Measurements from ENCODE around the gene SGPL1. TPM values are rescaled to one million over a fixed set of nuclear protein-coding genes. Genes with fewer than 3 reads are reported as not detected.
A peak's percentile ranks its signal among the peaks of the same experiment; 100 is the strongest.

The SGPL1 gene
- total and polyA plus RNA-seq, 2 of the 8 experiments (the other 6 are each of a cell fraction or from before 2014, with no cell fraction given) = 20.5 to 51.6 TPM

DNA sequence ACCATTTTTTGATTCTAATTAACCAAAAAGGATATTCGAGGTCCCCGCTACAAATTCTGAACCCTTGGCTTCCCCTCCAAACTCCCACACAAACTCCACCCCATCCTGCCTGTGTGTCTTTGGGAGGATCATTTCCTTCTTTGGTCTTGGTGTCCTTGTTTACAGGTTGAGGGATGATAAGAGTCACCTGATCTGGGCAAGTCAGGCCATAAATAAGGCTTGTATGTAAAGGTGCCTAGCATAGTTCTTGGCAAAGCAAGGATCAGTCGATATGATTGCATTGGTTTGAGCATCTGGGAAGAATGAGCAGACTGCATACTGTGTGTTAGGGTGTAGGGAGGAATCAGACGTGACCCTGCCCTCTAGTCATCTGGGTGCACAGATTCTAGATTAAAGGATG lies 1.6 kb upstream of the SGPL1 start:
- Histone ChIP-seq H2BK12ac (ENCODE audit: low read depth, low read length) (no peak overlapping the region), H3K14ac (ENCODE audit: insufficient read length) (no peak overlapping the region), H4K20me1 (replicated peaks in 1 of 2; ENCODE audit: control insufficient read depth in 1 of 2, insufficient read depth in 2 of 2, low read length in 2 of 2) (peaks cover 0 to 3% of the 10 kb centered on the region in 2 experiments), H3K18ac (ENCODE audit: extremely low read depth, low read length) (no peak overlapping the region), H3K23me2 (ENCODE audit: low read depth, low read length) (peaks cover 3% of the 10 kb centered on the region; the same call in 1 of the 2 replicates), H3K4ac (replicated peaks; ENCODE audit: insufficient read length, low read depth, low read length) (no peak overlapping the region), H4K8ac (ENCODE audit: extremely low read depth, insufficient read depth, low read length) (no peak overlapping the region), H4K5ac (ENCODE audit: insufficient read length, low read depth, low read length) (no peak overlapping the region), H3K4me1 (replicated peaks in 1 of 4; ENCODE audit: control insufficient read depth in 3 of 4, insufficient read depth in 4 of 4, low read length in 3 of 4) (no peaks in the 10 kb centered on the region; a peak in 1 of 7 replicates), H3K23ac (ENCODE audit: insufficient read length) (no peak overlapping the region), H3K4me2 (ENCODE audit: insufficient read depth in 1 of 2, low read depth in 2 of 2, low read length in 2 of 2) (no peak overlapping the region), H3K27me3 (replicated peaks in 1 of 4; ENCODE audit: control insufficient read depth in 3 of 4, extremely low read depth in 1 of 4, insufficient read depth in 3 of 4, low read length in 3 of 4) (no peaks in the 10 kb centered on the region; a peak in 1 of 7 replicates), H3K36me3 (ENCODE audit: control insufficient read depth in 2 of 4, insufficient read depth in 4 of 4, low read length in 3 of 4) (peaks cover 0 to 12% (median 3%) of the 10 kb centered on the region in 4 experiments; a peak in 3 of 8 replicates), H3K56ac (replicated peaks; ENCODE audit: insufficient read length, low read depth, low read length) (no peak overlapping the region), H3K79me2 (ENCODE audit: control insufficient read depth in 1 of 2, insufficient read depth in 2 of 2, low read length in 2 of 2) (peaks cover 4 to 21% of the 10 kb centered on the region in 2 experiments; a peak in 2 of 4 replicates), H2BK15ac (ENCODE audit: low read length) (0 out of 2 replicates have a peak overlapping the region, but pooled peaks have one; percentile 13), H2AK5ac (ENCODE audit: low read depth, low read length) (no peak overlapping the region), H3K27ac (ENCODE audit: low read depth, low read length) (no peak overlapping the region), H3K4me3 (ENCODE audit: extremely low read depth in 1 of 4, insufficient read depth in 2 of 4, low read depth in 3 of 4, low read length in 4 of 4) (no peak overlapping the region), H2BK20ac (ENCODE audit: low read length) (no peak overlapping the region), H3K9ac (replicated peaks in 1 of 4; ENCODE audit: extremely low read depth in 1 of 4, low read depth in 3 of 4, low read length in 3 of 4) (no peak overlapping the region), H3K79me1 (ENCODE audit: low read depth, low read length) (peaks cover 2% of the 10 kb centered on the region; the same call in 1 of the 2 replicates), H3K9me3 (ENCODE audit: insufficient read depth in 2 of 2, low read depth in 1 of 2, low read length in 1 of 2) (no peaks in the 10 kb centered on the region), H4K91ac (replicated peaks; ENCODE audit: insufficient read length, low read length) (no peak overlapping the region), H2BK5ac (ENCODE audit: low read depth, low read length) (no peak overlapping the region), H2BK120ac (replicated peaks; ENCODE audit: low read depth, low read length) (no peak overlapping the region), H2AFZ (ENCODE audit: low read length) (no peak overlapping the region)
- 94% methylated on average over 4 of the region's 4 CpGs; no CpG with 5 or more reads in 1 of the 2 experiments for WGBS, 2 experiments (ENCODE audit: extremely low coverage in 1 of 2, insufficient coverage in 1 of 2, insufficient read length in 1 of 2, insufficient replicate concordance in 2 of 2, low coverage in 1 of 2, low lambda C conversion rate in 2 of 2, missing lambda C conversion rate in 1 of 2)
- CTCF ChIA-PET (ENCODE audit: partially characterized antibody) = interaction anchor here (0.6 to 1.4 kb wide), 7 partner anchors 15 to 150 kb away, joined by 3 to 5 read pairs (median 4); no protein-coding TSS in a partner anchor
- no peak for FAIRE-seq
- POLR2A ChIA-PET (ENCODE audit: partially characterized antibody) = interaction anchor here (1.0 to 1.5 kb wide), 2 partner anchors 10 to 74 kb away, joined by 3 to 4 read pairs; no protein-coding TSS in a partner anchor
- DNase-seq (ENCODE audit: low read depth in 1 of 2, low spot score in 2 of 2) = no peak
- TF ChIP-seq BCL11A (IDR thresholded peaks at IDR 0.05; ENCODE audit: low read depth in 2 of 2, low read length in 2 of 2) (no peak), HDAC2 (IDR thresholded peaks at IDR 0.05; ENCODE audit: borderline replicate concordance in 1 of 2, low read depth in 2 of 2, low read length in 2 of 2) (no peak), NRF1 (IDR thresholded peaks at IDR 0.05; ENCODE audit: low read depth, low read length) (no peak), CTBP2 (IDR thresholded peaks at IDR 0.05; ENCODE audit: borderline replicate concordance, insufficient read depth, insufficient read length, low read length) (no peak), PHF8 (conservative IDR thresholded peaks at IDR 0.05; ENCODE audit: low read depth, low read length) (no peak), EP300 (IDR thresholded peaks at IDR 0.05; ENCODE audit: borderline replicate concordance in 1 of 2, low read depth in 2 of 2, low read length in 2 of 2) (no peak)
- TF ChIP-seq, protein P1, sequence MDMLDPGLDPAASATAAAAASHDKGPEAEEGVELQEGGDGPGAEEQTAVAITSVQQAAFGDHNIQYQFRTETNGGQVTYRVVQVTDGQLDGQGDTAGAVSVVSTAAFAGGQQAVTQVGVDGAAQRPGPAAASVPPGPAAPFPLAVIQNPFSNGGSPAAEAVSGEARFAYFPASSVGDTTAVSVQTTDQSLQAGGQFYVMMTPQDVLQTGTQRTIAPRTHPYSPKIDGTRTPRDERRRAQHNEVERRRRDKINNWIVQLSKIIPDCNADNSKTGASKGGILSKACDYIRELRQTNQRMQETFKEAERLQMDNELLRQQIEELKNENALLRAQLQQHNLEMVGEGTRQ (IDR thresholded peaks at IDR 0.05; ENCODE audit: low read length) = no peak
- TF ChIP-seq, protein P2, sequence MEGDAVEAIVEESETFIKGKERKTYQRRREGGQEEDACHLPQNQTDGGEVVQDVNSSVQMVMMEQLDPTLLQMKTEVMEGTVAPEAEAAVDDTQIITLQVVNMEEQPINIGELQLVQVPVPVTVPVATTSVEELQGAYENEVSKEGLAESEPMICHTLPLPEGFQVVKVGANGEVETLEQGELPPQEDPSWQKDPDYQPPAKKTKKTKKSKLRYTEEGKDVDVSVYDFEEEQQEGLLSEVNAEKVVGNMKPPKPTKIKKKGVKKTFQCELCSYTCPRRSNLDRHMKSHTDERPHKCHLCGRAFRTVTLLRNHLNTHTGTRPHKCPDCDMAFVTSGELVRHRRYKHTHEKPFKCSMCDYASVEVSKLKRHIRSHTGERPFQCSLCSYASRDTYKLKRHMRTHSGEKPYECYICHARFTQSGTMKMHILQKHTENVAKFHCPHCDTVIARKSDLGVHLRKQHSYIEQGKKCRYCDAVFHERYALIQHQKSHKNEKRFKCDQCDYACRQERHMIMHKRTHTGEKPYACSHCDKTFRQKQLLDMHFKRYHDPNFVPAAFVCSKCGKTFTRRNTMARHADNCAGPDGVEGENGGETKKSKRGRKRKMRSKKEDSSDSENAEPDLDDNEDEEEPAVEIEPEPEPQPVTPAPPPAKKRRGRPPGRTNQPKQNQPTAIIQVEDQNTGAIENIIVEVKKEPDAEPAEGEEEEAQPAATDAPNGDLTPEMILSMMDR (IDR thresholded peaks at IDR 0.05; ENCODE audit: control extremely low read depth in 1 of 3, insufficient read depth in 1 of 3, low read depth in 1 of 3, low read length in 3 of 3) = no peak
